ENCODE data around the gene SFRP2.

GRCh38 chr4:153771046-153771445 is 17.8 kb downstream of the SFRP2 start:
- TF ChIP-seq CTCF (IDR thresholded peaks at IDR 0.05; ENCODE audit: low read depth, low read length), result no peak
- TF ChIP-seq MAX (IDR thresholded peaks at IDR 0.05; ENCODE audit: low read depth, low read length), result no peak
- no peak for TF ChIP-seq MYC (IDR thresholded peaks at IDR 0.05; ENCODE audit: low read depth, low read length)
